Adrenal gland (tissue), 12 donors: ENCODE measurements around the gene SCN1B. TPM values are rescaled to one million over a fixed set of nuclear protein-coding genes. Genes with fewer than 3 reads are reported as not detected.
"Not testable (repeated sequence)": the region's sequence is repeated elsewhere in the genome, so short reads cannot be mapped to it uniquely, and the experiment has no call there.

ENCODE experiments used
- DNase-seq, 7 donors: peaks; one replicate each; pipeline ENCODE4 v3.0.0-alpha.2; 2019 to 2020
- H3K27ac ChIP-seq, 5 donors: fragments of 200-600 bp; sonication (generic) in 4 of 5; 1 replicate in 3 of 5; 2 replicates in 2 of 5; pipeline versions ENCODE4 v1.5.1 to v1.8.0; 2016 to 2020; ENCODE audit warnings: mild to moderate bottlenecking in 1 of 5
- H3K27me3 ChIP-seq: fragments of 200-600 bp; 2 replicates; pipeline ENCODE4 v1.8.0; 2021
- H3K36me3 ChIP-seq, 2 donors: fragments of 200-600 bp; replicated peaks in 1 of 2; 1 replicate in 1 of 2; 2 replicates in 1 of 2; pipeline versions ENCODE4 v1.5.1 to v1.8.0; 2018 to 2022
- H3K4me1 ChIP-seq, 2 donors: fragments of 200-600 bp; replicated peaks in 1 of 2; 1 replicate in 1 of 2; 2 replicates in 1 of 2; pipeline versions ENCODE4 v1.5.1 to v1.8.0; 2018 to 2021
- H3K4me3 ChIP-seq, 4 donors: fragments of 200-600 bp; sonication (generic) in 3 of 4; one replicate each; pipeline ENCODE4 v1.5.1; 2016 to 2018
- H3K9me3 ChIP-seq, 3 donors: fragments of 200-600 bp; sonication (generic) in 1 of 3; replicated peaks in 1 of 3; 1 replicate in 2 of 3; 2 replicates in 1 of 3; pipeline versions ENCODE4 v1.5.1 to v1.8.0; 2016 to 2021
- POLR2A ChIP-seq, 2 donors: fragments of 450-650 bp; IDR thresholded peaks; one replicate each; pipeline ENCODE4 v1.6.1; 2017; ENCODE audit warnings: antibody characterized with exemption in 2 of 2, mild to moderate bottlenecking in 2 of 2, moderate library complexity in 1 of 2
- WGBS, 4 donors: extraction: QIAGEN DNeasy Blood & Tissue Kit in 2 of 4; methylation state at CpG; one replicate each; pipeline versions ENCODE4 v1.1.5 to v1.1.7; 2013 to 2017; 5-methylcytosine and 5-hydroxymethylcytosine counted together
- intact Hi-C, 2 donors: fragments of 100-400 bp; cut with DNase I; formaldehyde crosslinking; loops; one replicate each; pipeline versions ENCODE4 v1.14.1 to v1.15.0; 2022 to 2023
- polyA plus RNA-seq, 3 donors: library from polyadenylated mRNA; stranded (reverse); fragments of 200-250 nt in 2 of 3; fragments of 350-450 nt in 1 of 3; fragmentation: Illumina TruSeq in 1 of 3; extraction: RNeasy Lipid Tissue Mini Kit (QIAGEN cat#74804) in 1 of 3; gene quantifications; one replicate each; pipeline ENCODE4 v1.2.3, GENCODE V29; 2013 to 2014
- total RNA-seq, 9 donors: library from RNA; depleted of rRNA in 4 of 9; stranded (reverse); fragments of >200 nt in 4 of 9; fragments of 120-200 nt in 1 of 9; fragmentation: NEBNext Ultra II Directional in 1 of 9; extraction: Animal tissue kit (Norgen Biotek cat#: 25700) in 1 of 9; gene quantifications; one replicate each; pipeline versions ENCODE4 v1.1.0 to v1.2.4, GENCODE V29; 2013 to 2023
- TF ChIP-seq, protein P1 (sequence below), 6 experiments: fragments of 450-650 bp in 4 of 6; fragments of 200-600 bp in 2 of 6; sonication (generic) in 1 of 6; IDR thresholded peaks; 1 replicate in 5 of 6; 2 replicates in 1 of 6; pipeline versions ENCODE4 v1.5.1 to v1.8.0; 2016 to 2021; ENCODE audit warnings: antibody characterized with exemption in 6 of 6, mild to moderate bottlenecking in 2 of 6, moderate library complexity in 1 of 6
- donor health status: healthy with polysubstance abuse.
- donor health status: Bipolar disorder and iron deficiency.
- donor health status: DM: yes; HTN: yes; CAD: no.
- donor health status: DM: no; HTN: no; CAD: no.
- donor health status: DM: no; HTN: no; CAD: no.
- donor health status: DM: yes; HTN: yes; CAD: no.

Gene SCN1B
- total and polyA plus RNA-seq, 12 donors: 0.83 to 34.5 (median 13.8) TPM

- H3K9me3 ChIP-seq: no peaks in the 10 kb centered on the region
- peak overlapping the region; percentile 30 to 81 (median 65) for H3K27ac ChIP-seq
- no peak overlapping the region for H3K4me3 ChIP-seq
- 87 to 97% (median 94%) methylated on average over 5 of the region's 5 CpGs for WGBS, 4 donors
- H3K27me3 ChIP-seq: no peaks in the 10 kb centered on the region
- TF ChIP-seq, protein P1, sequence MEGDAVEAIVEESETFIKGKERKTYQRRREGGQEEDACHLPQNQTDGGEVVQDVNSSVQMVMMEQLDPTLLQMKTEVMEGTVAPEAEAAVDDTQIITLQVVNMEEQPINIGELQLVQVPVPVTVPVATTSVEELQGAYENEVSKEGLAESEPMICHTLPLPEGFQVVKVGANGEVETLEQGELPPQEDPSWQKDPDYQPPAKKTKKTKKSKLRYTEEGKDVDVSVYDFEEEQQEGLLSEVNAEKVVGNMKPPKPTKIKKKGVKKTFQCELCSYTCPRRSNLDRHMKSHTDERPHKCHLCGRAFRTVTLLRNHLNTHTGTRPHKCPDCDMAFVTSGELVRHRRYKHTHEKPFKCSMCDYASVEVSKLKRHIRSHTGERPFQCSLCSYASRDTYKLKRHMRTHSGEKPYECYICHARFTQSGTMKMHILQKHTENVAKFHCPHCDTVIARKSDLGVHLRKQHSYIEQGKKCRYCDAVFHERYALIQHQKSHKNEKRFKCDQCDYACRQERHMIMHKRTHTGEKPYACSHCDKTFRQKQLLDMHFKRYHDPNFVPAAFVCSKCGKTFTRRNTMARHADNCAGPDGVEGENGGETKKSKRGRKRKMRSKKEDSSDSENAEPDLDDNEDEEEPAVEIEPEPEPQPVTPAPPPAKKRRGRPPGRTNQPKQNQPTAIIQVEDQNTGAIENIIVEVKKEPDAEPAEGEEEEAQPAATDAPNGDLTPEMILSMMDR (IDR thresholded peaks at IDR 0.05): no peak
- TF ChIP-seq POLR2A (IDR thresholded peaks at IDR 0.05): no peak
- intact Hi-C loops: no loop called here
- H3K4me1 ChIP-seq: peaks cover 54 to 64% of the 10 kb centered on the region in 2 donors
- peak in 1 of 7 donors; percentile 27 for DNase-seq
- peaks cover 0 to 27% of the 10 kb centered on the region in 2 donors for H3K36me3 ChIP-seq
Observed at GRCh38 chr19:35006999-35007365, 23.3 kb upstream of the SCN1B start.

- DNase-seq, H3K4me3 ChIP-seq, intact Hi-C loops, H3K27me3 ChIP-seq, H3K9me3 ChIP-seq: not testable (repeated sequence)
- Histone ChIP-seq H3K4me1 (peaks cover 54 to 67% of the 10 kb centered on the region in 2 donors), H3K36me3 (peaks cover 0 to 32% of the 10 kb centered on the region in 2 donors), H3K27ac (peak overlapping the region in 3 of 5 donors; percentile 30 to 81 (median 73))
- 92 to 97% (median 96%) methylated on average over 8 of the region's 8 CpGs for WGBS, 4 donors
Observed at GRCh38 chr19:35007427-35007826, 22.8 kb upstream of the SCN1B start.

- Histone ChIP-seq H3K27me3 (no peaks in the 10 kb centered on the region), H3K27ac (peak overlapping the region in 3 of 5 donors; percentile 29 to 48 (median 31)), H3K4me3 (no peak overlapping the region), H3K4me1 (peaks cover 49 to 65% of the 10 kb centered on the region in 2 donors), H3K9me3 (no peaks in the 10 kb centered on the region), H3K36me3 (peaks cover 0 to 36% of the 10 kb centered on the region in 2 donors)
- TF ChIP-seq, protein P1 (IDR thresholded peaks at IDR 0.05): no peak
- TF ChIP-seq POLR2A (IDR thresholded peaks at IDR 0.05): no peak
- intact Hi-C loops: no loop called here
- peak in 1 of 7 donors; percentile 14 for DNase-seq
- 72 to 83% (median 82%) methylated on average over 9 to 12 of the region's 12 CpGs for WGBS, 4 donors
Observed at GRCh38 chr19:35008891-35009341, 21.4 kb upstream of the SCN1B start.

- no peak for TF ChIP-seq POLR2A (IDR thresholded peaks at IDR 0.05)
- TF ChIP-seq, protein P1 (IDR thresholded peaks at IDR 0.05): no peak
- H3K36me3 ChIP-seq: peaks cover 0 to 44% of the 10 kb centered on the region in 2 donors
- DNase-seq: peak in 2 of 7 donors; percentile 17 to 21
- H3K4me3 ChIP-seq: no peak overlapping the region
- H3K4me1 ChIP-seq: peaks cover 41 to 57% of the 10 kb centered on the region in 2 donors
- no peaks in the 10 kb centered on the region for H3K27me3 ChIP-seq
- WGBS, 4 donors: 83 to 87% (median 85%) methylated on average over 35 to 36 of the region's 36 CpGs
- H3K27ac ChIP-seq: peak overlapping the region in 2 of 5 donors; percentile 29 to 48
- intact Hi-C loops: loop anchor here (2.0 to 5.0 kb wide), 2 partner anchors 33 to 37 kb away; no protein-coding TSS in a partner anchor
- no peaks in the 10 kb centered on the region for H3K9me3 ChIP-seq
Observed at GRCh38 chr19:35009424-35010415, 20.6 kb upstream of the SCN1B start.
